Hematopoietic multipotent progenitor cell treated with erythropoietin and hydrocortisone succinate and interleukin-3 and kit ligand, for 6 days (in vitro differentiated cells): ENCODE measurements around the gene GGT1.
A peak's percentile ranks its signal among the peaks of the same experiment; 100 is the strongest.

Experiments used
- DNase-seq: peaks from one replicate; pipeline ENCODE4 v3.0.0-alpha.2; 2015

GGT1 gene

GRCh38 chr22:24602847-24603769, at the start of gene GGT1:
Gene GGT1, plus strand, starts transcription at chr22:24603193. Its CDS starts 7,889 bp downstream, at chr22:24611082.
- DNase-seq, result peak; percentile 47

DNA sequence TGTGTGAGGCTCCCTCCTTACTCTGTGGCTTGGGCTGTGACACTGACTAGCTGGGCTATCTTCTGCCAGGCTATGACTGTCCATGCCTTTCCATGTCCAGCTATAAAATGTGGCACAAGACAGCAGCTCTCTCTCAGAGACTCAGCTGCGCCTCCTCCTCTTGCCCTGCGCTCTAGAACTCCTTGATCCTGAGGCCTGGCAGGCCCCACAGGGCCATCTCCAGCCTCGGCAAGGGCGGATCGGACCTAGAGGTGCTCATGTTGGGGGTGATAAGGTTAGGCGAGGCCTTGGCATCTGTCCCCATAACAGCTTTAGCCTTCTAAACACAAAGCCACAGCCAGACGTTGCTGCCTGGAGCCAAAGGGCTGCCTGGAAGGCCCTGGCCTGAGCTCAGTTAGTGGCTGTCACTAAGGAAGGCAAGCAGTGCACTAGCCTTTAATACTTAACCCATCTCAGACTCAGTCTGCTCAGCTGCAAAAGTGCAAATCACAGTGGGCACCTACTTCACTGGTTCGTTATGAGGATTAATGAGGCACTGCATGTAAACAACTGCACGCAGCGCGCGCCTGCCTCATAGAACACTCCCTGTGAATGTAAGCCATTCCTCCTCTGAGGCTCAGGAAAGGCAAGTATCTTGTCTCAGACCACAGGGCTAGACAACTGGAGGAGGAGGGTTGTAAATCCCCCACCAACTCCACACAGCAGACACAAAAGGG, 49.2 kb upstream of the GGT1 start:
- DNase-seq, result peak; percentile 97

DNA sequence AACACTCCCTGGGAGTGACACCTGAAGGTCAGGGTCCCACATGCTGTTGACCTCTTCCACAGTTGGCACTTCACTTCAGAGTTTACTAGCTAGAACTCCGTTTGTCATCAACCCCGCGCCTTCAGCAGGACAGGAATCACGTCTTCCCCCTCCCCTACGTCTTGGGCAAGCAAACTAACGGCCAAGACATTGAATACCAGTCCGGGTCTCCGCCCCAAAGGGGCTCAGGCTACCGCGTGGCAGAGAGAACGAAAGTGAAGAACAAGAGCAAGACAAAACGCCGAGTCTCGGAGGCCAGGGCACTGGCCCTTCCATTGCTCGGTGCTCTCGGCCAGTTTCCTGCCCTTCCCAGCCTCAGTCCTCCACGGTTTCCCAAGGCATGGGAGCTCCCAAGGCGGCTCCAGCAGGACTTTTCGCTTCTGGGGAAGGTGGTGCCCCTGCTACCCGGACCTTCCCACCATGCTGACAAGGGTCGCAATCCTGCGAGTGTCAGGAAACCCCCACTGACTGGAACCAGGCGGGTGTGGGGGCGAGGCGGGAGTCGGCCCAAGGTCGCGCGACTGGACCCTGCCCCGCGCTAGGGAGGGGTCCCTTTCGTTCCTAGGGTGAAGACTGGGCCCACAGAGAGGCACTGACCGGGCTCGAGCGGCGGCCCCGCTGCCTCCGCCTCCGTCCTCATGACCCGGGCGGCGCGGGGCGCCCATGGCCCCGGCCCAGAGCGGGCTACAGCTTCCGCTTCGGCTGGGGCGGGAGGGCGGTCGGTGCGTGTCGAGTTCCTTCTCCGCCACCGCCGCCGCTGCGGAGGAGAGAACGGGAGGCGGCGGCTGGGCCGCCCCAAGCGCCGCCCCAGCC, 48.5 kb upstream of the GGT1 start, which contains the start of gene GUCD1:
GUCD1 (minus strand) TSS at position 826 of the 852 bp plus-strand sequence; CDS start at position 679, 147 bp downstream.
- DNase-seq, result peak; percentile 51

DNA sequence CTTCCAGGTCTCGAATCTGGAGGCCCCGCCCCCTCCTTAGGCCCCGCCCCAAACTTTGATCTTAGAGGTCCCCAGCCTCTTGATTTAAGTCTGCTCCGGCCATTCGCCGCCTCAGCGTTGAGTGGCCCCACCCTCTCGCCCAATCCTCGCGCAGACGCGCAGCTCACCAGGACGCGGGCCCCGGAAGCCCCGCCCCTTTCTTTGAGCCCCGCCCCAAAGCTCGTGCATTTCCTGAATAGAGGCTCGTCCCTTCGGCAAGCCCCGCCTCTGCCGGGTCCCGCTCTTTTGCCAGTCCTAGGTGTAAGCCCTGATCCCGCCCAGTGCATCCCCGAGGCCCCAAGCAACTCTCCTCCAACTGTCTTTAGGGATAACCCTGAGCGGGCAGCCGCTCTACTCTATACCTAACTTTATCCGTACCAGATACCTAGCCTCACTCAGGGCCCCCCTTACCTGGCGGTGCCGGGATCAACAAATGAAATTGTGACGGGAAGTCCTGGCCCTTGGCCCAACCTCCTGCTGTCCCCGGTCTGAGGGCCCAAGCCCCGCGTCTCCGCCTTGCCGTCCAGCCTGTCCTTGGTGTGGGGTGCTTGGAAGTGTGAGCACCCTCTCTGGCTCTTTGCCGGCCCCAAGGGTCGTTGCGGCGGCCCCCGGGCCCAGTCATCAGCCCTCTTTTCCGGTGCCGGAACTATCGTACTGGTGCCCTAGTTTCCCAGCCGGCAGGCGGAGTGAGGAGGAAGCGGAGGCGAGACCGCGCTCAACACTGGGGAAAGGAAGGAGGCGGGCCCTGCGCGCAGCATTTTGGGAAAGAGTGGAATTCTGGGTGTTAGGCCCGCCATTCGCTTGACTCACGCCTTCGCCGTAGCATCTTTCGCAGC, 47.6 kb upstream of the GGT1 start, which contains the start of gene SNRPD3:
SNRPD3 (plus strand) TSS at position 835 of the 875 bp plus-strand sequence. CDS start 1,676 bp downstream, outside the sequence.
- peak; percentile 99 for DNase-seq

GRCh38 chr22:24559471-24559870, 43.5 kb upstream of the GGT1 start:
- DNase-seq, result no peak

GRCh38 chr22:24563246-24563645, 39.7 kb upstream of the GGT1 start:
- no peak for DNase-seq

GRCh38 chr22:24564376-24565058, 38.5 kb upstream of the GGT1 start:
- DNase-seq, result peak; percentile 25

DNA sequence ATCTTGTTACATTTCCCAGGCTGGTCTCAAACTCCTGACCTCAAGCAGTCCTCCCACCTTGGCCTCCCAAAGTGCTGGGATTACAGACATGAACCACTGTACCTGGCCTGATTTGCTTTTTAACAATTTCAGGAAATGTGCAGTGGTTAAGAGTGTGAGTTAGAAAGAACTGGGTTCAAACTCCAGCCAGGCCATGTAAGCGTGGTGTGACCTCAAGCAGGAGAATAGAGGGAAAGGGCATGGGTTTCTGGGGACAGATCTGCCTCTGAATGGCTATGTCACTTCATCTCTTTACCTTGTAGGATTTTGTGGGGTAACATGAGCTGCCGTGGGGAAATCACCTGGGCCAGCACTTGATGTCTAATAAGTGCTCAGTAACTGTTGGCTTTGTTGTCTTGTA, 37.9 kb upstream of the GGT1 start:
- DNase-seq, result no peak

DNA sequence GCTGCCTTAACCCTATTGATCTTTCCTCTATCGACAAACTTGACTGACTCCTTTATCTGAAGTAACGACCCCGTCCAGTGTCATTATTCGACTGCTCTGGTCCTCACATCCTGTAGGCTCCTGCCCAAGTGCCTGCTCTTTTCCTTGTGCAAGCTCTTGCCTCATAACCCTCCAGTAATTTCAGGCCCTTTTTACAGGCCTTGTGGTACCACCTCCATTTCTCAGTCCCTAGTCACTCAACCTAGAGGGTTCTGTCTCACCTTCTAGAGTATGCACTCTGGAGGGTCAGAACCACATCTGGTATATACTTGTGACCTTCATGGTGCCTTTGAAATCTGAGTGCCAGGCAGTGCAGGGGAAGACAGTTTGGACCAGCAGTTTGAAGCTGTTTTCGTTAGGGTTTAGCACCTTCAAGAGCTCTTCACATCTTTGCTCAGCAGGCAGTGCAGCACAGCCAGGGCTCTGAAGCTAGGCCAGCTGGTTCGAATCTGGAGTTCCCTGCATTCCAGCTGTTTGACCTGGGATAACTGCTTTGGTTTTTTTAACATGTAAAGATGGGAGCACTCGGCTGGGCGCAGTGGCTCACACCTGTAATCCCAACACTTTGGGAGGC, 36.0 kb upstream of the GGT1 start:
- no peak for DNase-seq

- no peak for DNase-seq
These were observed 35.3 kb upstream of the GGT1 start for GRCh38 chr22:24567668-24568067.

DNA sequence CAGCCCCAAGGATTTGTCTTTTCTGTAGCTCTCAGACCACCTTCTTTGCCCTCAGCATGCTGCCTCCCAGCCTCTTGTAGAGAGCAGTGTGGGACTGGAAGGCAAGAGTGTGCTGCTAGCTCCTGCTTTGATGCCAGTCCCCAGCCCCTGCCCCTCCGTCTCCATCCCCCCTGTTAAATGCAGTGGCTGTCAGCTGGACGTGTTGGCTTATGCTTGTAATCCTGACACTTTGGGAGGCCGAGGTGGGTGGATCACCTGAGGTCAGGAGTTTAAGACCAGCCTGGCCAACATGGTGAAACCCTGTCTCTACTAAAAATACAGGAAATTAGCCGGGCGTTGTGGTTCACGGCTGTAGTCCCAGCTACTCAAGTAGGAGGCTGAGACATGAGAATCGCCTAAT, 31.7 kb upstream of the GGT1 start:
- DNase-seq, result no peak

GRCh38 chr22:24576778-24577177, 26.2 kb upstream of the GGT1 start:
- no peak for DNase-seq

- DNase-seq, result peak; percentile 55
These were observed 24.4 kb upstream of the GGT1 start for GRCh38 chr22:24578355-24579257.

DNA sequence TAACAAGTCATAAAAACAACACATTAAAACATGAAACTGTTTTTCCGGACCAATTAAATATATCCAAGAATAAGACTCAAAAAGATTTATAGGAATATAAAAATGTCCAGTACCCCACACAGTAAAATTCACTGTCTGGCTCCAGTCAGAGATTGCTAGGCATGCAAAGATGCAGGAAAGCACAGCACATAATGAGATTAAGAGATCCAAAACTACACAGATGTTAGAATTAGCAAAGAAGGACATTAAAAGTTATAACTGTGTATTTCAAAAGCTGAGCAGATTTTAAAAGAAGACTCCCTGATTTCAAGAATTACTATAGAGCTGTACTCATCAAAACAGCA, 23.8 kb upstream of the GGT1 start:
- no peak for DNase-seq

DNA sequence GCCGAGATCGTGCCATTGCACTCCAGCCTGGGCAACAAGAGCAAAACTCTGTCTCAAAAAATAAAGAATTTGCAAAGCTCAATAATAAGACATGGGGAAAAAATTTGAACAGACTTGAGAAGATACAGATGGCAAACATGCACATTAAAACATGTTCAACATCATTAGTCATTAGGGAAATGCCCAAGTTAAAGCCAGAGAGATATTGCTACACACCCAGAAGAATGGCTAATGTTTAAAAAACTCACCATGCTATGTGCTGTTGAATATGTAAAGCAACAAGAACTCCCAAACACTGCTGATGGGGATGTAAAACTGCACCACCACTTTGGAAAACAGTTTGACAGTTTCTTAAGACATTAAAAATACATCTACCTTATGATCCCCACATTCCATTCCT, 22.7 kb upstream of the GGT1 start:
- no peak for DNase-seq

- DNase-seq, result no peak
These were observed 20.8 kb upstream of the GGT1 start for GRCh38 chr22:24582056-24582814.

DNA sequence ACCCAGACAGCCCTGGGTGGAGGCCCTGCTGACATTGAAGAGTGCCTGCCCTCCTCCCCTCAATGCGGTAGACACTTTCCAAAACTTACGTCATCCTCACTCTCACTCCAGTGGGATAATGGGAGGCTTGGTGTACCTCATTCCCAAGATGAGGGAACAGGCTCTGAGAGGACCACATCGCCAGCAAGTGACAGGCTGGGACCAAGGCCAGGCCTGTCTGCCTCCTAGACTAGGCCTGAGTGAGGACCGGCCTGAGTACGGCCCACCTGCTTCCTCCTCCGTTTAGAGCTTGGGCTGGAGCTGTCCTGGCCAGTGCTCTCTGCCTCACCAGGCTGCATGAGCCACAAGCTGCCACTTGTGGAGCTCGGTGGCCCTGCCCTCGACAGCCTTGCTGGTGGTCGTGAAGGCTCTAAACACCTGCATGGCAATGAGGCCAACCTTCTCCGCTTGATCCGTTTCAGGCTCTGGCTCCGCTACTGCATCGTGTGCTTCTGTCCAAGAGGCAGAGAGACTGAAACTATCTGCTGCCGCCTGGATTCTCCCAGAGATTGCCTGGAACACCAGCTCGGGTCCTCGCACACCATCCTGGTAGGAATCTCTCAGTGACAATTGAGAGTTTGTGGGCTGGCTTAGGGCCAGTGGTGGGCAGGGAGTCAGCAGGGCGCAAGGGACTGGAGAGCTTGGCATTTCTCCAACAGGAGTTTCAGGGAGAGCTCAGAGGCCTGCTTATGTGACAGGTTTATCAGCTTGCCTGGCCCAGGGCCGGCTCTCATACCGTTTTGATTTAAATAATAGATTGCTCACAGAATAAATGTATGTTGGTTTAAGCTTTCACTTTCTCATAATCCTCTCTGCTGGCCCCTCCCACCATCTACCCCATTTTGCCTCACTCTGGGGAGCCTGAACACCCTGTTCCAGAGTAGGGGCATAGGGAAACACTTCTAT, 19.5 kb upstream of the GGT1 start:
- peak; percentile 57 for DNase-seq
